Tibial nerve (tissue), 3 donors: ENCODE data around the gene POU2AF3.

Experiments used
- CTCF ChIP-seq, 5 experiments: fragments of 200-600 bp in 3 of 5; fragments of 450-650 bp in 2 of 5; sonication (generic) in 3 of 5; IDR thresholded peaks; one replicate each; pipeline ENCODE4 v1.5.1; 2016 to 2019; ENCODE audit warnings: antibody characterized with exemption in 5 of 5, mild to moderate bottlenecking in 3 of 5, moderate library complexity in 2 of 5
- POLR2A ChIP-seq, 2 donors: fragments of 450-650 bp; IDR thresholded peaks; one replicate each; pipeline ENCODE4 v1.6.1; 2017; ENCODE audit warnings: antibody characterized with exemption in 2 of 2, mild to moderate bottlenecking in 2 of 2, moderate library complexity in 2 of 2

- TF ChIP-seq CTCF (IDR thresholded peaks at IDR 0.05), result no peak
- TF ChIP-seq POLR2A (IDR thresholded peaks at IDR 0.05), result no peak
These were observed 32.9 kb upstream of the POU2AF3 start for GRCh38 chr11:111265421-111265820.
